ENCODE results near the gene TMCC1. TPM values are rescaled to one million over a fixed set of nuclear protein-coding genes. Genes with fewer than 3 reads are reported as not detected.
A peak's percentile ranks its signal among the peaks of the same experiment; 100 is the strongest.

Gene TMCC1
- total and polyA plus RNA-seq, 4 donors = 10.2 to 60.0 (median 11.0) TPM

DNA sequence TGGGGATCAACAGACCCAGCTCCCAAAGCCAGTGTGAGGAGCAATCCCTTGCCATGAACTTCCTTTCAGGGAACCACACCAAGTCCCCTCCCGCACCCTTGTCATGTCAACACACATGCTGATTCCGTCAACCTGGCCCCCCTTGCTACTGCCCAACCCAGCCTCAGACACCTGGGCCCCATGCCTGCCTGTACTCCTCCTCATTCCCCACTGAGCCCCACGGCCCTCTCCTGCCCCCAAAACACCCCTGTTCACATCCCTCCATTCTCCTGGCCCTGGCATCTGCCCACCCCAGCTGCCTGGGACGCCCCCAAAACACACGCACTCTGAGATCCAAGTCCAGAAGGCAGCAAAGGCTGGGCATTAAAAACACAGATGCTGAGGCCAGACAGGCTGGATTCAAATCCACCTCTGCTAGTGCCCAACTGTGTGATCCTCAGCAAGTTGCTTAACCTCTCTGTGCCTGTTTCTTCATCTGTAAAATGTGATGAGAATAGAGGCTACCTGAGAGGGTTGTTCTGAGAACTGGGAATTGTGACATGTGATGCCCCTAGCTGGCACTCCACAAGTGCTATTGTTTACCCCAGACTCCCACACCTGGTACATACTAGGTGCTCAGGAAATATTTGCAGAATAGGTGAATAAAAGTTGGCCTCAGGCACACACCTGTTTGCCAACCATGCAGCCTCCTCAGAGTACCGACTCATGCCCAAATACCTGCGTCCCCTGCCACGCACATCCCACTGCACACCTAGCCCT lies 289.3 kb downstream of the TMCC1 start:
- Histone ChIP-seq H3K27ac (ENCODE audit: low read depth in 1 of 2, low read length in 2 of 2) (peak overlapping the region; percentile 31 to 36), H3K9ac (ENCODE audit: low read depth in 1 of 2, low read length in 2 of 2) (no peak overlapping the region), H3K4me1 (ENCODE audit: control insufficient read depth in 4 of 4, insufficient read depth in 4 of 4, low read length in 3 of 4) (peaks cover 1 to 46% (median 17%) of the 10 kb centered on the region in 4 donors), H3K36me3 (ENCODE audit: control insufficient read depth in 4 of 4, insufficient read depth in 3 of 4, low read depth in 1 of 4, low read length in 3 of 4) (no peaks in the 10 kb centered on the region), H3K27me3 (ENCODE audit: control insufficient read depth in 4 of 4, insufficient read depth in 4 of 4, low read length in 3 of 4) (no peaks in the 10 kb centered on the region), H3K4me3 (ENCODE audit: low read depth in 1 of 3, low read length in 3 of 3) (peak overlapping the region; percentile 47 to 73 (median 63)), H3K9me3 (ENCODE audit: control insufficient read depth in 4 of 4, low read length in 3 of 4) (no peaks in the 10 kb centered on the region)
- WGBS = 73% methylated on average over 8 of the region's 8 CpGs
- TF ChIP-seq HNF4G (IDR thresholded peaks at IDR 0.05) = no peak
- TF ChIP-seq, protein P1, sequence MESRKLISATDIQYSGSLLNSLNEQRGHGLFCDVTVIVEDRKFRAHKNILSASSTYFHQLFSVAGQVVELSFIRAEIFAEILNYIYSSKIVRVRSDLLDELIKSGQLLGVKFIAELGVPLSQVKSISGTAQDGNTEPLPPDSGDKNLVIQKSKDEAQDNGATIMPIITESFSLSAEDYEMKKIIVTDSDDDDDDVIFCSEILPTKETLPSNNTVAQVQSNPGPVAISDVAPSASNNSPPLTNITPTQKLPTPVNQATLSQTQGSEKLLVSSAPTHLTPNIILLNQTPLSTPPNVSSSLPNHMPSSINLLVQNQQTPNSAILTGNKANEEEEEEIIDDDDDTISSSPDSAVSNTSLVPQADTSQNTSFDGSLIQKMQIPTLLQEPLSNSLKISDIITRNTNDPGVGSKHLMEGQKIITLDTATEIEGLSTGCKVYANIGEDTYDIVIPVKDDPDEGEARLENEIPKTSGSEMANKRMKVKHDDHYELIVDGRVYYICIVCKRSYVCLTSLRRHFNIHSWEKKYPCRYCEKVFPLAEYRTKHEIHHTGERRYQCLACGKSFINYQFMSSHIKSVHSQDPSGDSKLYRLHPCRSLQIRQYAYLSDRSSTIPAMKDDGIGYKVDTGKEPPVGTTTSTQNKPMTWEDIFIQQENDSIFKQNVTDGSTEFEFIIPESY (IDR thresholded peaks at IDR 0.05) = no peak
- TF ChIP-seq RAD21 (IDR thresholded peaks at IDR 0.05) = no peak
- no peak for TF ChIP-seq FOXA1 (IDR thresholded peaks at IDR 0.05)
- TF ChIP-seq, protein P2, sequence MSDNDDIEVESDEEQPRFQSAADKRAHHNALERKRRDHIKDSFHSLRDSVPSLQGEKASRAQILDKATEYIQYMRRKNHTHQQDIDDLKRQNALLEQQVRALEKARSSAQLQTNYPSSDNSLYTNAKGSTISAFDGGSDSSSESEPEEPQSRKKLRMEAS (IDR thresholded peaks at IDR 0.05) = no peak
- no peak for TF ChIP-seq GABPA (IDR thresholded peaks at IDR 0.05 in 1 of 2, conservative IDR thresholded peaks at IDR 0.05 in 1 of 2)
- no peak for TF ChIP-seq EGR1 (IDR thresholded peaks at IDR 0.05; ENCODE audit: low read depth in 2 of 2)
- TF ChIP-seq NR2F2 (IDR thresholded peaks at IDR 0.05) = no peak
- no peak for DNase-seq (ENCODE audit: low spot score)

DNA sequence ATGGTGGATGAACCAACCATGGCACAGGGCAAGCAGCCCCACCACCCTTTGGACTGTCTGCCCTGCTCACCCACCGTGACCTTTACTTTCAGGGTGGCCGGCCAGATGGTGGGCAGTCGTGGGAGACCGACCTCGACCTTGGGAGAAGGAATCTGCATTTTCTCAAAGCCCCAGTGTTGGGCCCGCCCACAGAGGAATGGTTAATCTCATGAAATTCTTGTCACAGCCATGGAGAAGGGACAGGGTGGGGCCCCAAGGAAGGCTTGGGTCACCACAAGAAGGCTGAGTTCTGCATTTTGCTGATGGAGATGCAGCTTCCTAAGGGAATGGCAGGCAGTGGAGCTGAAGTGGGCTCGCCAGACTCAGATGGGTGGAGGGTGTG lies 290.0 kb downstream of the TMCC1 start:
- 67% methylated on average over 7 of the region's 7 CpGs for WGBS
- peak overlapping the region; percentile 6 to 10 for H3K27ac ChIP-seq (ENCODE audit: low read depth in 1 of 2, low read length in 2 of 2)
- peaks cover 1 to 44% (median 17%) of the 10 kb centered on the region in 4 donors for H3K4me1 ChIP-seq (ENCODE audit: control insufficient read depth in 4 of 4, insufficient read depth in 4 of 4, low read length in 3 of 4)
- no peaks in the 10 kb centered on the region for H3K9me3 ChIP-seq (ENCODE audit: control insufficient read depth in 4 of 4, low read length in 3 of 4)
- no peak for TF ChIP-seq GABPA (IDR thresholded peaks at IDR 0.05 in 1 of 2, conservative IDR thresholded peaks at IDR 0.05 in 1 of 2)
- no peak for TF ChIP-seq TAF1 (conservative IDR thresholded peaks at IDR 0.05)
- TF ChIP-seq NR2F2 (IDR thresholded peaks at IDR 0.05) = peak; percentile 90
- TF ChIP-seq, protein P3, sequence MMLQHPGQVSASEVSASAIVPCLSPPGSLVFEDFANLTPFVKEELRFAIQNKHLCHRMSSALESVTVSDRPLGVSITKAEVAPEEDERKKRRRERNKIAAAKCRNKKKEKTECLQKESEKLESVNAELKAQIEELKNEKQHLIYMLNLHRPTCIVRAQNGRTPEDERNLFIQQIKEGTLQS (IDR thresholded peaks at IDR 0.05) = no peak
- no peaks in the 10 kb centered on the region for H3K36me3 ChIP-seq (ENCODE audit: control insufficient read depth in 4 of 4, insufficient read depth in 3 of 4, low read depth in 1 of 4, low read length in 3 of 4)
- H3K4me3 ChIP-seq (ENCODE audit: low read depth in 1 of 3, low read length in 3 of 3) = peak overlapping the region in 1 of 3 donors; percentile 63
- no peaks in the 10 kb centered on the region for H3K27me3 ChIP-seq (ENCODE audit: control insufficient read depth in 4 of 4, insufficient read depth in 4 of 4, low read length in 3 of 4)
- no peak for DNase-seq (ENCODE audit: low spot score)
- H3K9ac ChIP-seq (ENCODE audit: low read depth in 1 of 2, low read length in 2 of 2) = peak overlapping the region in 1 of 2 donors; percentile 3

DNA sequence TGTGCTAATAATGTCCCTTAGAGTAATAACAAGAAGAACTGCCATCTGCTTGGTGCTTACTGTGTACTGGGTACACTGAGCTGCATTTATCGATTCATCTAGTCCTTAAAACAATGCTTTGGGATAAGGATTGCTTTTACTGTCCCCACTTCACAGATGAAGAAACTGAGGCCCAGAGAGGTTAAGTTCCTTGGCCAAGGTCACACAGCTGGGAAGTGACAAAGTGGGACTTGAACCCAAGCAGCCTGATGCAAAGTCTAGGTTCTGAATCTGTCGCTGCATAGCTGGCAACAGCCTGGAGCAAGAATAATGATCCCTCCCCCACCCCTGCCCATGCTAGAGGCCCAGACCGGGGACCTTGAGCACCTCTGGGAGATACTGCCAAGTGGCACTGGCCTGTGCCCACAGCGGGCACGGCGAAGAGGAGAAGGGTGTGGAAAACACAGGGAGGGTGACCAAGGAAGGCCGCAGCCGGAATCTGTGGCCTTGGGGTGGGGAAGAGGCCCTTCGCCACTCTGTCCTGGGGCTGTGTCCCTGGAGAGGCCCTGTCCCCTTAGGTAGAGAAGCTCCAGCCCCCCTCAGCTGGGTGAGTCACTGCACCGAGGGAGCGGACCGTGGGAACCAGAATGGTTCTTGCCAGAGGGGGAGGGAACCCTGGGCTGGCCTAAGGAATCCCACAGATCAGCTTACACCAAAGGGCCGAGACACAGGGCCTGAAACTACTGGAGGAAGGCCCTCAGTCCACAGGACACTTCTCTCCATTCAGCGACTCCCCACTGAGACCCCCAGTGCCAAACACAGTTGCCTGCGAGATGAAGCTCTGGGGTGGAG lies 290.6 kb downstream of the TMCC1 start:
- peak overlapping the region in 1 of 2 donors; percentile 3 for H3K9ac ChIP-seq (ENCODE audit: low read depth in 1 of 2, low read length in 2 of 2)
- H3K9me3 ChIP-seq (ENCODE audit: control insufficient read depth in 4 of 4, low read length in 3 of 4) = no peaks in the 10 kb centered on the region
- peak overlapping the region in 1 of 3 donors; percentile 63 for H3K4me3 ChIP-seq (ENCODE audit: low read depth in 1 of 3, low read length in 3 of 3)
- peak overlapping the region; percentile 57 to 72 for H3K27ac ChIP-seq (ENCODE audit: low read depth in 1 of 2, low read length in 2 of 2)
- no peak for TF ChIP-seq NR2F2 (IDR thresholded peaks at IDR 0.05)
- no peak for TF ChIP-seq RXRA (IDR thresholded peaks at IDR 0.05)
- TF ChIP-seq EGR1 (IDR thresholded peaks at IDR 0.05; ENCODE audit: low read depth in 2 of 2) = no peak
- TF ChIP-seq GABPA (IDR thresholded peaks at IDR 0.05 in 1 of 2, conservative IDR thresholded peaks at IDR 0.05 in 1 of 2) = no peak
- no peak for TF ChIP-seq RAD21 (IDR thresholded peaks at IDR 0.05)
- TF ChIP-seq JUND (IDR thresholded peaks at IDR 0.05) = peak in 1 of 2 donors; percentile 28
- no peak for TF ChIP-seq YY1 (IDR thresholded peaks at IDR 0.05)
- no peak for TF ChIP-seq HNF4G (IDR thresholded peaks at IDR 0.05)
- TF ChIP-seq FOXA1 (IDR thresholded peaks at IDR 0.05) = no peak
- no peak for DNase-seq (ENCODE audit: low spot score)
- 69% methylated on average over 15 of the region's 15 CpGs for WGBS
- H3K36me3 ChIP-seq (ENCODE audit: control insufficient read depth in 4 of 4, insufficient read depth in 3 of 4, low read depth in 1 of 4, low read length in 3 of 4) = no peaks in the 10 kb centered on the region
- no peaks in the 10 kb centered on the region for H3K27me3 ChIP-seq (ENCODE audit: control insufficient read depth in 4 of 4, insufficient read depth in 4 of 4, low read length in 3 of 4)
- H3K4me1 ChIP-seq (ENCODE audit: control insufficient read depth in 4 of 4, insufficient read depth in 4 of 4, low read length in 3 of 4) = peaks cover 0 to 45% (median 17%) of the 10 kb centered on the region in 4 donors

Measured in liver (tissue), 9 donors.